SIG-M5 treated with dmso at 0.1 percent for 504 hours (cell line): ENCODE results near the gene TSPAN1.

ENCODE experiments used
- DNase-seq: peaks from one replicate; lab custom pipeline; 2025; ENCODE audit not compliant: unreplicated experiment; lab: John Stamatoyannopoulos, UW

Gene TSPAN1, protein sequence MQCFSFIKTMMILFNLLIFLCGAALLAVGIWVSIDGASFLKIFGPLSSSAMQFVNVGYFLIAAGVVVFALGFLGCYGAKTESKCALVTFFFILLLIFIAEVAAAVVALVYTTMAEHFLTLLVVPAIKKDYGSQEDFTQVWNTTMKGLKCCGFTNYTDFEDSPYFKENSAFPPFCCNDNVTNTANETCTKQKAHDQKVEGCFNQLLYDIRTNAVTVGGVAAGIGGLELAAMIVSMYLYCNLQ

DNA sequence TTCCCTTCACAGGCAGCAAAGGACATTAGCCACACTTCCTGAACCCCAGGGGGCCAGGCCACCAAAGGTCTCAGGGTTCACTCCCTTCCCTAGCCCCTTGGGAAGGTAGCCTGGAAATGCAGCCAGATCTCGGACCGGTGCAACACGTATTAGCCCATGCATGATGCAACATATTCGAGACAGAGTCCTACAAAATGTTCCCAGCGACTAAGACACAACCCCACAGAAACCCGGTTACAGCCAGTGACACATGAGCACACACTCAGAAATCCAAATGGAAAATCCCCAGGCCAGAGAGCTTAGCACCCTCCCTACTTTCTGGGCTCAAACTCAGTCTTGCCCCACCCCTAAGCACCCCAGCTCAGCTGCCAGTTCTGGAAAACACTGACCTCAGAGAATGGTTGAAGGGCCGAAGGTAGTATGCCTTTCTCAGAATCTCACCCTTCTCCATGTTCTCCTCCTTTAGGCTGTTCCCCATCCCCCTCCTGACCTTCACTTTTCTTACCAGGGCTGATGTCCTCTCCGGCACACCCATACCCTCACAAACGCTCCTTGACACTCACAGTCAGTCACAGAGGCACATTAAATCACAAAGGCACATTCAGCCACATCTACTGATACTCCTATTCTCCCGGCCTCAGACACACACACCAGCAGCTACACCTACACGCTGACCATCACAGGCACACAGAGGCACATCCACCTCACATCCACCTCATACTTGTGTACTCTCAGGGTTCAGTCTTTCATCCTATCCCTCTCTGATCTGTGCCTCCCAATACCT is at the start of gene TSPAN1:
TSPAN1 (plus strand) TSS at position 640 of the 784 bp plus-strand sequence. CDS start 6,021 bp downstream, outside the sequence.
- DNase-seq, result no peak

DNA sequence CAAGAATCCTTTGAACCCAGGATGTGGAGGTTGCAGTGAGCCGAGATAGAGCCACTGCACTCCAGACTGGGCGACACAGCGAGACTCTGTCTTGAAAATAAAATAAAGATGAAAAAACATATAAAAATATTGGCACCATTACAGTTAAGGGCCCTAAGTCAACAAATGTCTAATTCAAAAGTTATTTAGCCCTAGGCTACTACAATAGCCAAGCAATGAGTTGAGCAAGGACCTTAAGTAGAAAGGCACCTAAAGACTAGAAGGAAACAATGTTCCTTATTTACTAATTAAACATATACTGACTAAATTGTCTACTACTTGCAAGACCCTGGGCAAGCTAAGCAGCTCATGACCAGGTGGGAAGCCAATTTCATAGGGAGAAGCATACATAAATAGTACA is 46.5 kb upstream of the TSPAN1 start:
- DNase-seq, result no peak

DNA sequence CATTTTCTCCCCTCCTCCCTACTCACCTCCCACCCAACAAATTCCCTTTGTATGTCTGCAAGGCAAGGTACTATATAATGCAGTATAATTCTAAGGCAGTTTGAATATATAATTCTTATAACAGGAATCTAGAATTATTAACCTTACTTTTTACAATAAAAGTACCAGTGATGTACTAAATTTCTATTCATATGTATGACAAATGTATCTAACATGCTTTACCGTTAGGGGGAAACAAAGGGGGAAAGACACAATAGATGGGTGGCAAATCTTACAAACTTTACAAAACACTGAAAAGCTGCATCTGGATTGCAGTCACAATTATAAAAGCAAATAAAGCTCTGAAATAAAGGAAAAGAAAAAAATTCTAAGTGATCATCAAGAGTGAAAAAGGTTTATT is 44.8 kb upstream of the TSPAN1 start:
- no peak for DNase-seq

- DNase-seq, result no peak
Measured at GRCh38 chr1:46130606-46131005, 44.3 kb upstream of the TSPAN1 start.

DNA sequence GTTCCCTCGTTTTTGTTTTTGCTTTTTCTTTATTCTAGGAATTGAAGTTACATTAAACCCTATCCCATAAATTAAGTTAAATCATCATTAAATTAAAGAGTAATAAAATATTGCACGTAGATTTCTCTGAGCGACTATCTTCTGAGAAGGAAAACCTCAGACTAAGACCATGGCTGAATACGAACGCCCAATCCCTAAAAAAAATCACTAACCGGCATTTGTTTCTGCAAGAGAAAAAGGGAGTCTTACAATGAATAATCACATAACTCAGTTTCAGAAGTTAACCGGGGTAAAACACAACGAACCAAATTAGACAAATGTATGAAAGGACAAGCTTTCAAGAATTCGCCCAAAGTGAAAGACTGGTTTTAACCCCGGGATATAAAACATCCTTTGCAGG is 43.8 kb upstream of the TSPAN1 start:
- no peak for DNase-seq

- no peak for DNase-seq
Measured at GRCh38 chr1:46131712-46132528, 43.0 kb upstream of the TSPAN1 start.

- DNase-seq, result peak; percentile 97
Measured at GRCh38 chr1:46132529-46133180, 42.2 kb upstream of the TSPAN1 start, which contains the start of gene PIK3R3. TSS of gene PIK3R3 (minus strand) at chr1:46132629. CDS start at chr1:46131952, 677 bp downstream.

GRCh38 chr1:46133181-46133658 is 41.7 kb upstream of the TSPAN1 start:
- DNase-seq, result no peak

DNA sequence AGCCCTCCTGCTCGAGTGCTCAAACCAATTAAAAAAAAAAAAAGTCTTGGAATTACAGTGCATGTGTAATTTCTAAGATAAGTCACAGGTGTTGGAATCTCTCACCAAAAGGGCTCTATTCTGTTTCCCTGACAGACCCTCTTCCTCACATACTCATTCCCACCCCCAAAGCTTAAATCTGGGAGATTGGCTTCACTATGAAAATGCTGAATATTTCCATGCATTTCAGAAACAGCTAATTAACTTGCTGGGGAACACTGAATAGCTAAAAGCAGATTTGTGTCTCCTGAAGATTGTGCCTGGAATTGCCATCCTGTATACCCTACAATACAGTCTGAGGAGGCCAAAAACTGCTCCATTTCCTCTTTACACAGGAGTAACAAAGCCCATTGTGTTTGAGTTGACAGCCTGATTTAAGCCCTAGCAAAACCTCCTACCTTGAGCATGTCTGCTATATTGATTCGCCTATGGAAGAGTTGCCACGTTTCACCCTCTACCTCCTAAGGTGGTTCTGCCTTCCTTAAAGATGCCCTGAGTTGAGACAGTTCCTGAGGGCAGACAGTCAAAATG is 41.0 kb upstream of the TSPAN1 start:
- DNase-seq, result no peak

DNA sequence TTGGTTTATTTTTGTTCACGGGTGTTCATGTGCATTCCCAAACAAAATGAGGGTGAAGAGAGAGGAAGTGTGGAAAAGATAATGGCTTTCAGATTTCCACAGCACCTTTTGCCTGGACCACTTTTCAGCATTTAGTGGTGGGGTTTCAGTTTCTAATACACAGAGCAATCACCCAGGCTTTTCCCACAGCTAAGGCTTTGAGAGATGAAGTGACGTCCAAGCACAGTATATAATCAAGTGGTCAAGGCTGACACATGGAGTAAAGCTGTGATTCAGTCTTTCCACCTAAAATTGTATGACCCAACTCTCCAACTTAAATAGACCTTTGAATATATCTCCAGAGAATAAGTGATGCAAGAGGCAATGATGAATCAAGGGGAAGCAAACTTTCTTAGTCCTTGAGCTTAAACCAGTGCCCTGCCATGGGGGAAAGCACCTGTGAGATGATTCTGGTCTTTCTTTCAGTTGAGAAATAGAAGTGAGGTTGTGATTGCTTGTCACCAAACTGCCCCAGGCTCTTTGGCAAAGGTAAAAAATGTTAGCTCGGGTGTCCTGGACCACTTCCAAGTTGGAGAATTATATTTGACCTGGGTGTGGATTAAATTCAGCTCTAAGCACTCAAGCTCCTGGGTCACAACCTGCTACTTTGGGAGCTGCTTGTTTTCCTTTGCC is 40.1 kb upstream of the TSPAN1 start:
- peak; percentile 40 for DNase-seq

DNA sequence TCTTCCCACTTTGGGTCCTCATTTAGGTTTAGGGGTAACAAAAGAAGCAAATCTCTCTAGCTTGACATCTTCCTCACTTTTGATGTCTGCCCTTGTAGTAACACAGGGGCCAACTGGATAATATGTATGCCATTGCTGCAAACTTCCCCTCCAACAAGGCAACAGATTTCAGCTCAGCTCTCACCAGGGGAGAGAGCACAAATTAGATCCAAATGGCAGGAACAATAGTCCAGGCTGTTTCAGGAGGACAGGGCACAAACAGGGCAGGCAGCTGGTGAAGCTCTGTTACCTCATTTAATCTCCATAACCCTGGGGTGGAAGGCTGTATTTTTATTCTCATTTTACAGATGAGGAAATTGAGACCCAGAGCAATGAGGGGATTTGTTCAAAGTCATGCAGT is 38.2 kb upstream of the TSPAN1 start:
- DNase-seq, result no peak

- no peak for DNase-seq
Measured at GRCh38 chr1:46137916-46138315, 37.0 kb upstream of the TSPAN1 start.

- no peak for DNase-seq
Measured at GRCh38 chr1:46148318-46148717, 26.6 kb upstream of the TSPAN1 start.

DNA sequence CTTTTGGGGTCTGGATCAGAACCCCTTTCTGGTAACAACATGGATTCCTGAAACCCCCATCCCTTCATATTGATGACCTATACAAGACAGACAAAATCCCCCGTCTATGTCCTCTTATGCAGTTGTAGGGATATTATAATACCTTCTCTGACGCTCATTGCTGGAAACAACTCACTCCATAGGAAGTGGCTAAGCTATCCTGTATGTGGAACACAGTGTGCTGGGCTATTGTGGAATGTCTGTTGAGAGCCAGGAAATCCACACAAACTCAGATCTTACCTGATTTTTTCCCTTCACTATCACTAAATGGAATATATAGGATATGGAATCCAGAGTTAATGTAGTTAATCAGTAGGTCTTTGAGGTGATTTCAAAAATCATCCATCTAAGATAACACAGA is 24.8 kb upstream of the TSPAN1 start:
- DNase-seq, result no peak

DNA sequence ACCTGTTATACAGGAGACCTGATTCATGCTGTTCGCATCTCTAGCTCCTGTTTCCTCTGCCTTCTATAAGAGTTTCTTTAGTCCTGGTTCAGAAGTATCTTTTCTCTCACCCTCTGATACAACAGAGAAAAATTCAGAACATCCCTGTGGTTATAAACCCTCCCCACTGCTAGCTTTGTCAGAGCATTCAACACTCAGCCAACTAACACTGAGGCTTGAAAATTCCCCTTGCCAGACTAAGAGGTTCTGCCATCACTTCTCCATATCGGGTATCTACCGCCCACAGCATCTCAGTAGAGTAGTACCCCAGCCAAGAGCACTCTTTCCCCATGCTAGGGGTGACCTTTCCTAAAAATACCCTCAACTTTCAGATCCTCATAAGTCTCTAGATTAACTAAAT is 22.9 kb upstream of the TSPAN1 start:
- DNase-seq, result no peak

- no peak for DNase-seq
Measured at GRCh38 chr1:46153228-46153627, 21.7 kb upstream of the TSPAN1 start.

GRCh38 chr1:46153732-46154131 is 21.2 kb upstream of the TSPAN1 start:
- DNase-seq, result no peak

DNA sequence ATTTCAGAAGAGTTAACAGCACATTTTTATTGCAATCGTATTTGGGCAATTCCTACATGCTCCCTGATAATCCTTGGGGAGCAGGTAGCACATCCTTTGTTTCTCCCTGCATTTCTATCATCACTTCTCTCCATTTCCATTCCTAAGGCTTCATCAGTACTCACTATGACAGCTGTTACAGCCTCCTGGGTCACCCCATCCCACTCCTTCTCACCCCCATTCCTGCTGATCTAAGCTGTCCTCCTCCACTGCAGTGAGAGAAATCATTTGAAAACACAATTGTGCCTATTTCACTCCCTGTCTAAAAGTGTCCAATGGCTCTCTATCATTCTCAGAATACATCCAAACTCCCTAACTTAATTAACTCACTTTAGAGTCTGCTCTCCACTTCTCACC is 17.0 kb upstream of the TSPAN1 start:
- DNase-seq, result no peak

- no peak for DNase-seq
Measured at GRCh38 chr1:46158312-46159281, 16.3 kb upstream of the TSPAN1 start.
